NT2/D1 (cell line): ENCODE results near the gene IFNE.

ENCODE experiments used
- SUZ12 ChIP-seq: IDR thresholded peaks from 2 replicates; pipeline ENCODE4 v1.6.1; 2011; ENCODE audit not compliant: insufficient read length, insufficient read depth; ENCODE audit errors: extremely low read depth
- YY1 ChIP-seq: IDR thresholded peaks from 2 replicates; pipeline ENCODE4 v1.6.1; 2011; ENCODE audit not compliant: insufficient read length, insufficient read depth
- ZNF274 ChIP-seq: IDR thresholded peaks from 2 replicates; pipeline ENCODE4 v1.6.1; 2011; ENCODE audit warnings: mild to moderate bottlenecking, low read depth, low read length

- no peak for TF ChIP-seq SUZ12
- TF ChIP-seq YY1, result no peak
- TF ChIP-seq ZNF274, result no peak
Observed at GRCh38 chr9:21432672-21433425, 49.3 kb downstream of the IFNE start.
